Measurements from ENCODE around the gene DUSP7. TPM values are rescaled to one million over a fixed set of nuclear protein-coding genes. Genes with fewer than 3 reads are reported as not detected.

DUSP7 gene
- polyA plus RNA-seq, 1 of the 3 experiments (the other 2 are of a cell fraction), result 25.8 TPM

GRCh38 chr3:52036829-52037228, 19.5 kb downstream of the DUSP7 start:
- 0 out of 2 replicates have a peak, but pooled peaks have one; percentile 16 for TF ChIP-seq RAD21 (IDR thresholded peaks at IDR 0.05; ENCODE audit: low read length)
- TF ChIP-seq PBX3 (IDR thresholded peaks at IDR 0.05), result no peak
- 75% methylated on average over 5 of the region's 5 CpGs for WGBS (ENCODE audit: low lambda C conversion rate)
- peak overlapping the region in 1 of 2 experiments; percentile 100; a peak in 2 of 4 replicates for H3K27ac ChIP-seq (ENCODE audit: low read depth in 2 of 2, low read length in 1 of 2)
- no peaks in the 10 kb centered on the region for H4K20me1 ChIP-seq (ENCODE audit: insufficient read depth)
- ChIA-PET POLR2A (interaction anchor here (0.6 to 7.2 kb wide), 15 partner anchors 8 to 738 kb away, joined by 3 to 218 read pairs (median 5); partner anchors contain the start of gene DUSP7), CTCF (interaction anchor here (0.8 to 29.9 kb wide), 9 partner anchors 8 to 118 kb away, joined by 3 to 983 read pairs (median 5); partner anchors contain the start of genes DUSP7 and POC1A)
- H3K4me3 ChIP-seq (ENCODE audit: low read depth in 2 of 2, low read length in 1 of 2), result no peak overlapping the region
- H3K36me3 ChIP-seq (replicated peaks in 1 of 2; ENCODE audit: control insufficient read depth in 1 of 2, insufficient read depth in 2 of 2, low read length in 1 of 2), result no peaks in the 10 kb centered on the region
- no peaks in the 10 kb centered on the region for H3K9me3 ChIP-seq
- peaks cover 7 to 97% of the 10 kb centered on the region in 2 experiments; a peak in 2 of 4 replicates for H3K4me1 ChIP-seq (ENCODE audit: control insufficient read depth in 1 of 2, insufficient read depth in 2 of 2, low read depth in 1 of 2, low read length in 1 of 2)
- H3K27me3 ChIP-seq (ENCODE audit: insufficient read depth), result no peaks in the 10 kb centered on the region
- no peak overlapping the region for H3K9ac ChIP-seq
- H3K9me2 ChIP-seq, result no peaks in the 10 kb centered on the region
- H3K79me2 ChIP-seq (ENCODE audit: insufficient read depth), result no peaks in the 10 kb centered on the region
- DNase-seq, result no peak
- H3K4me2 ChIP-seq, result no peak overlapping the region
- H3F3A ChIP-seq (replicated peaks; ENCODE audit: insufficient read depth), result no peaks in the 10 kb centered on the region
- H2AFZ ChIP-seq (ENCODE audit: low read depth), result no peak overlapping the region

GRCh38 chr3:52036222-52036694, 20.1 kb downstream of the DUSP7 start:
- DNase-seq, result peak; percentile 72
- WGBS (ENCODE audit: low lambda C conversion rate), result 92% methylated on average over 2 of the region's 5 CpGs
- no peaks in the 10 kb centered on the region for H3K9me3 ChIP-seq
- H3K79me2 ChIP-seq (ENCODE audit: insufficient read depth), result no peaks in the 10 kb centered on the region
- POLR2A ChIA-PET, result interaction anchor here (0.6 to 7.2 kb wide), 19 partner anchors 7 to 738 kb away, joined by 3 to 218 read pairs (median 4); partner anchors contain the start of genes DUSP7 and POC1A
- no peak overlapping the region for H3K9ac ChIP-seq
- no peaks in the 10 kb centered on the region for H3K9me2 ChIP-seq
- H3F3A ChIP-seq (replicated peaks; ENCODE audit: insufficient read depth), result no peaks in the 10 kb centered on the region
- no peak overlapping the region for H3K4me2 ChIP-seq
- no peak overlapping the region for H2AFZ ChIP-seq (ENCODE audit: low read depth)
- no peak overlapping the region for H3K4me3 ChIP-seq (ENCODE audit: low read depth in 2 of 2, low read length in 1 of 2)
- no peaks in the 10 kb centered on the region for H3K36me3 ChIP-seq (replicated peaks in 1 of 2; ENCODE audit: control insufficient read depth in 1 of 2, insufficient read depth in 2 of 2, low read length in 1 of 2)
- H3K27me3 ChIP-seq (ENCODE audit: insufficient read depth), result no peaks in the 10 kb centered on the region
- H3K27ac ChIP-seq (ENCODE audit: low read depth in 2 of 2, low read length in 1 of 2), result peak overlapping the region in 1 of 2 experiments; percentile 100; a peak in 2 of 4 replicates
- CTCF ChIA-PET, result interaction anchor here (0.8 to 29.9 kb wide), 9 partner anchors 9 to 118 kb away, joined by 3 to 983 read pairs (median 5); partner anchors contain the start of genes DUSP7 and POC1A
- H4K20me1 ChIP-seq (ENCODE audit: insufficient read depth), result no peaks in the 10 kb centered on the region
- peaks cover 4 to 99% of the 10 kb centered on the region in 2 experiments; a peak in 2 of 4 replicates for H3K4me1 ChIP-seq (ENCODE audit: control insufficient read depth in 1 of 2, insufficient read depth in 2 of 2, low read depth in 1 of 2, low read length in 1 of 2)
- no peak for TF ChIP-seq JUND (IDR thresholded peaks at IDR 0.05)
- no peak for TF ChIP-seq NFIC (IDR thresholded peaks at IDR 0.05; ENCODE audit: borderline replicate concordance)
- TF ChIP-seq MAX (IDR thresholded peaks at IDR 0.05; ENCODE audit: low read depth), result no peak
- TF ChIP-seq TCF12 (IDR thresholded peaks at IDR 0.05), result no peak
- no peak for TF ChIP-seq ELF1 (IDR thresholded peaks at IDR 0.05)
- TF ChIP-seq USF2 (IDR thresholded peaks at IDR 0.05; ENCODE audit: borderline replicate concordance, low read depth, low read length), result no peak
- peak; percentile 27; the same call in 1 of the 2 replicates for TF ChIP-seq RAD21 (IDR thresholded peaks at IDR 0.05; ENCODE audit: low read length)
- TF ChIP-seq USF1 (IDR thresholded peaks at IDR 0.05; ENCODE audit: borderline replicate concordance, low read depth), result no peak
- TF ChIP-seq EP300 (IDR thresholded peaks at IDR 0.05; ENCODE audit: borderline replicate concordance in 1 of 2, low read depth in 1 of 2, low read length in 1 of 2), result peak in 1 of 2 experiments; percentile 70; a peak in 1 of 4 replicates
- no peak for TF ChIP-seq FOXJ3 (CRISPR knock-in tag; IDR thresholded peaks at IDR 0.05)
- TF ChIP-seq NRF1 (IDR thresholded peaks at IDR 0.05; ENCODE audit: low read depth, low read length), result no peak
- no peak for TF ChIP-seq POLR2AphosphoS5 (IDR thresholded peaks at IDR 0.05; ENCODE audit: low read depth, low read length)
- no peak for TF ChIP-seq SMC3 (IDR thresholded peaks at IDR 0.05; ENCODE audit: low read depth, low read length)
- no peak for TF ChIP-seq ZBTB33 (IDR thresholded peaks at IDR 0.05; ENCODE audit: borderline replicate concordance, low read depth)
- TF ChIP-seq MXI1 (IDR thresholded peaks at IDR 0.05; ENCODE audit: low read depth, low read length), result no peak
- TF ChIP-seq REST (IDR thresholded peaks at IDR 0.05; ENCODE audit: low read depth, low read length), result no peak
